MCF 10A (cell line): ENCODE data around the gene ZNF280A. TPM values are rescaled to one million over a fixed set of nuclear protein-coding genes. Genes with fewer than 3 reads are reported as not detected.

Source experiments
- BruUV-seq: library from RNA; stranded (reverse); fragments of 400-500 nt; replicated peaks from 2 replicates; lab custom pipeline; 2021; lab: Mats Ljungman, UMichigan
- CTCF ChIA-PET: fragments of 300-600 bp; sonication (Branson Sonifier 250); formaldehyde crosslinking; extraction: SDS; loops from one replicate; lab custom pipeline; 2021; ENCODE audit warnings: antibody characterized with exemption, inconsistent platforms; lab: Yijun Ruan, JAX
- POLR2A ChIA-PET: fragments of 300-600, 350-650 bp; sonication (Branson Sonifier 250); formaldehyde crosslinking; extraction: SDS; loops from one replicate; lab custom pipeline; 2020; ENCODE audit warnings: antibody characterized with exemption, inconsistent platforms; lab: Yijun Ruan, JAX
- DNase-seq: peaks from one replicate; pipeline ENCODE4 v3.0.0-alpha.2; 2018; ENCODE audit not compliant: unreplicated experiment
- H3K27ac Mint-ChIP-seq: one replicate; pipeline ENCODE4 v1.8.0; 2022; ENCODE audit warnings: mild to moderate bottlenecking, low read depth, mixed read lengths; ENCODE audit not compliant: unreplicated experiment
- H3K27me3 Mint-ChIP-seq: one replicate; pipeline ENCODE4 v1.8.0; 2022; ENCODE audit warnings: mixed read lengths; ENCODE audit not compliant: insufficient read depth, unreplicated experiment
- H3K36me3 Mint-ChIP-seq: one replicate; pipeline ENCODE4 v1.8.0; 2022; ENCODE audit warnings: mild to moderate bottlenecking, moderate library complexity, mixed read lengths; ENCODE audit not compliant: insufficient read depth, unreplicated experiment
- H3K4me1 Mint-ChIP-seq: one replicate; pipeline ENCODE4 v1.8.0; 2022; ENCODE audit warnings: mixed read lengths; ENCODE audit not compliant: insufficient read depth, unreplicated experiment
- H3K4me3 Mint-ChIP-seq: one replicate; pipeline ENCODE4 v1.8.0; 2022; ENCODE audit warnings: mild to moderate bottlenecking, moderate library complexity, mixed read lengths; ENCODE audit not compliant: unreplicated experiment
- H3K9me3 Mint-ChIP-seq: one replicate; pipeline ENCODE4 v1.8.0; 2022; ENCODE audit warnings: mixed read lengths; ENCODE audit not compliant: unreplicated experiment
- CTCF ChIP-seq: fragments of 200-600 bp; IDR thresholded peaks from one replicate; pipeline ENCODE4 v1.8.0; 2022; ENCODE audit warnings: antibody characterized with exemption, mild to moderate bottlenecking; ENCODE audit not compliant: unreplicated experiment
- intact Hi-C: fragments of 100-400 bp; cut with micrococcal nuclease; formaldehyde crosslinking; loops from 2 replicates; pipeline ENCODE4 v1.14.1; 2022
- total RNA-seq: library from RNA; stranded (reverse); gene quantifications from 2 replicates; pipeline ENCODE4 v1.2.3, GENCODE V29; 2022

ZNF280A gene
- total RNA-seq, 1 experiment from 2014 or later: not detected

- H3K27me3 Mint-ChIP-seq: peaks cover 76% of the 10 kb centered on the region
- H3K27ac Mint-ChIP-seq: no peak overlapping the region
- no peak for DNase-seq
- intact Hi-C loops: no loop called here
- no peak overlapping the region for H3K4me3 Mint-ChIP-seq
- no peak for TF ChIP-seq CTCF
- CTCF ChIA-PET: no interaction called here
- H3K9me3 Mint-ChIP-seq: no peaks in the 10 kb centered on the region
- no peaks in the 10 kb centered on the region for H3K4me1 Mint-ChIP-seq
- BruUV-seq: no TSS peak
- H3K36me3 Mint-ChIP-seq: no peaks in the 10 kb centered on the region
- POLR2A ChIA-PET: no interaction called here
Measured at GRCh38 chr22:22487869-22488597, 32.0 kb downstream of the ZNF280A start.

DNA sequence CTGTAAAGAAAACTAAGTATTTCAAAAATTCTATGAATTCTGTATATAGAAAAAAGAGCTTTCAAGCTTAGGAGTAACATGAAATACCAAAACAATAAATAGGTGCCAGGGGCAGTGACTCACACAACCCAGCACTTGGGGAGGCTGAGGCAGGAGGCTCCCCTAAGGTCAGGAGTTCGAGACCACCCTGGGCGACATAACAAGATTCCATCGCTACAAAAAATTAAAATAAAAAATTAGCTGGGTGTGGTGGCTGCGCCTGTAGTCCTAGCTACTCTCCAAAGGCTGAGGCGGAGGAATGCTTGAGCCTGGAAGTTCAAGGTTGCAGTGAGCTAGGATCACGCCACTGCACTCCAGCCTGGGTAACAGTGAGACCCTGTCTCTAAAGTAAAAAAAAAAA, 33.0 kb downstream of the ZNF280A start:
- H3K4me1 Mint-ChIP-seq: no peaks in the 10 kb centered on the region
- H3K36me3 Mint-ChIP-seq: no peaks in the 10 kb centered on the region
- no peak overlapping the region for H3K27ac Mint-ChIP-seq
- H3K9me3 Mint-ChIP-seq: no peaks in the 10 kb centered on the region
- H3K4me3 Mint-ChIP-seq: no peak overlapping the region
- DNase-seq: no peak
- POLR2A ChIA-PET: no interaction called here
- CTCF ChIA-PET: interaction anchor here (0.7 kb wide), 1 partner anchor 468 kb away, joined by 3 read pairs; no protein-coding TSS in a partner anchor
- no peak for TF ChIP-seq CTCF
- intact Hi-C loops: no loop called here
- H3K27me3 Mint-ChIP-seq: peaks cover 73% of the 10 kb centered on the region
- BruUV-seq: no TSS peak

- H3K27me3 Mint-ChIP-seq: peaks cover 73% of the 10 kb centered on the region
- no peaks in the 10 kb centered on the region for H3K9me3 Mint-ChIP-seq
- no peaks in the 10 kb centered on the region for H3K36me3 Mint-ChIP-seq
- no peak for TF ChIP-seq CTCF
- ChIA-PET CTCF (interaction anchor here (0.6 to 1.8 kb wide), 4 partner anchors 10 to 468 kb away, joined by 3 to 4 read pairs (median 4); no protein-coding TSS in a partner anchor), POLR2A (no interaction called here)
- H3K27ac Mint-ChIP-seq: no peak overlapping the region
- intact Hi-C loops: no loop called here
- no peak for DNase-seq
- H3K4me1 Mint-ChIP-seq: no peaks in the 10 kb centered on the region
- no TSS peak for BruUV-seq
- H3K4me3 Mint-ChIP-seq: no peak overlapping the region
Measured at GRCh38 chr22:22486132-22486899, 33.8 kb downstream of the ZNF280A start.

- Mint-ChIP-seq H3K36me3 (no peaks in the 10 kb centered on the region), H3K4me3 (no peak overlapping the region), H3K27ac (no peak overlapping the region), H3K9me3 (no peaks in the 10 kb centered on the region), H3K4me1 (no peaks in the 10 kb centered on the region), H3K27me3 (peaks cover 65% of the 10 kb centered on the region)
- intact Hi-C loops: no loop called here
- no peak for TF ChIP-seq CTCF
- ChIA-PET POLR2A (no interaction called here), CTCF (interaction anchor here (1.0 to 1.8 kb wide), 2 partner anchors 10 to 22 kb away, joined by 4 read pairs; no protein-coding TSS in a partner anchor)
- no TSS peak for BruUV-seq
- no peak for DNase-seq
Measured at GRCh38 chr22:22485524-22485923, 34.5 kb downstream of the ZNF280A start.
